HCT116 (cell line): ENCODE results near the gene FRMD4B. TPM values are rescaled to one million over a fixed set of nuclear protein-coding genes. Genes with fewer than 3 reads are reported as not detected.
A peak's percentile ranks its signal among the peaks of the same experiment; 100 is the strongest.

Source experiments
- ATAC-seq: fragments of 200-7000 bp; cut with Tn5 transposase; 2 replicates; pipeline ENCODE4 v1.9.1; 2020; ENCODE audit warnings: mild to moderate bottlenecking, moderate library complexity
- BruUV-seq: library from RNA; stranded (reverse); fragments of 400-500 nt; replicated peaks from 2 replicates; lab custom pipeline; 2021; lab: Mats Ljungman, UMichigan
- CTCF ChIA-PET: fragments of 300-600 bp; sonication (Branson Sonifier 250); formaldehyde crosslinking; loops from one replicate; lab custom pipeline; 2021; ENCODE audit warnings: antibody characterized with exemption; lab: Charles Lee
- POLR2A ChIA-PET: fragments of 300-600, 350-600 bp; sonication (Branson Sonifier 250); formaldehyde crosslinking; loops from one replicate; lab custom pipeline; 2021; ENCODE audit warnings: antibody characterized with exemption; lab: Charles Lee
- RAD21 ChIA-PET, 2 experiments: fragments of 300-600 bp; sonication (Branson Sonifier 250); formaldehyde crosslinking; loops; one replicate each; lab custom pipeline; 2023; ENCODE audit warnings: low total read pairs in 2 of 2; ENCODE audit not compliant: uncharacterized antibody in 2 of 2, unreplicated experiment in 2 of 2, low non-redundant PET in 1 of 2; lab: Charles Lee
- DNase-seq: peaks from one replicate; pipeline ENCODE4 v3.0.0-alpha.2; 2010; ENCODE audit warnings: low read depth, low spot score
- H2AFZ ChIP-seq: fragments of 200-600 bp; shearing (Covaris generic), sonication (generic); 2 replicates; pipeline ENCODE4 v1.6.1; 2017; ENCODE audit warnings: low read depth, mixed run types, mixed read lengths, antibody characterized with exemption, low read length; ENCODE audit not compliant: poor library complexity, severe bottlenecking
- H3K27ac ChIP-seq: 2 replicates; pipeline ENCODE4 v1.5.1; 2012; ENCODE audit warnings: low read depth, low read length
- H3K27me3 ChIP-seq: fragments of 200-600 bp; sonication (generic); 2 replicates; pipeline ENCODE4 v1.6.1; 2016; ENCODE audit warnings: mixed run types, low read length, mixed read lengths; ENCODE audit not compliant: insufficient read depth
- H3K36me3 ChIP-seq, 2 experiments: fragments of 200-500 bp in 1 of 2; fragments of 200-600 bp in 1 of 2; sonication (Bioruptor generic) in 1 of 2; sonication (generic) in 1 of 2; 2 replicates each; pipeline versions ENCODE4 v1.5.1 to v1.6.1; 2014 to 2016; ENCODE audit warnings: low read length in 2 of 2, inconsistent platforms in 1 of 2, mixed read lengths in 1 of 2, mixed run types in 1 of 2; ENCODE audit not compliant: insufficient read depth in 2 of 2, control insufficient read depth in 1 of 2
- H3K4me1 ChIP-seq, 2 experiments: fragments of 200-600 bp in 1 of 2; sonication (generic) in 1 of 2; 2 replicates each; pipeline versions ENCODE4 v1.5.1 to v1.6.1; 2012 to 2017; ENCODE audit warnings: low read length in 2 of 2, inconsistent platforms in 1 of 2, mild to moderate bottlenecking in 1 of 2, mixed read lengths in 1 of 2, mixed run types in 1 of 2, moderate library complexity in 1 of 2; ENCODE audit not compliant: insufficient read depth in 2 of 2, control insufficient read depth in 1 of 2
- H3K4me2 ChIP-seq: fragments of 200-600 bp; sonication (generic); 2 replicates; pipeline ENCODE4 v1.6.1; 2017; ENCODE audit warnings: mixed run types, low read length, mixed read lengths
- H3K4me3 ChIP-seq, 2 experiments: fragments of 200-600 bp in 1 of 2; sonication (generic) in 1 of 2; replicated peaks in 1 of 2; 2 replicates each; pipeline ENCODE4 v1.5.1; 2011 to 2016; ENCODE audit warnings: low read length in 2 of 2, control low read depth in 1 of 2, low read depth in 1 of 2, mild to moderate bottlenecking in 1 of 2, mixed read lengths in 1 of 2, mixed run types in 1 of 2
- H3K79me2 ChIP-seq: fragments of 200-600 bp; sonication (generic); 2 replicates; pipeline ENCODE4 v1.6.1; 2017; ENCODE audit warnings: mild to moderate bottlenecking, mixed run types, low read length, moderate library complexity, mixed read lengths; ENCODE audit not compliant: insufficient read depth
- H3K9ac ChIP-seq: fragments of 200-600 bp; sonication (generic); 2 replicates; pipeline ENCODE4 v1.6.1; 2016; ENCODE audit warnings: low read length, mixed read lengths
- H3K9me2 ChIP-seq: fragments of 200-600 bp; sonication (generic), shearing (Covaris generic); 2 replicates; pipeline ENCODE4 v1.6.1; 2017; ENCODE audit warnings: mixed run types, mild to moderate bottlenecking, moderate library complexity; ENCODE audit not compliant: insufficient read depth
- H3K9me3 ChIP-seq, 2 experiments: fragments of 200-500 bp in 1 of 2; fragments of 200-600 bp in 1 of 2; sonication (Bioruptor generic) in 1 of 2; sonication (generic) in 1 of 2; 2 replicates each; pipeline ENCODE4 v1.6.1; 2014 to 2017; ENCODE audit warnings: low read length in 2 of 2, mixed read lengths in 2 of 2, inconsistent platforms in 1 of 2, low read depth in 1 of 2, mild to moderate bottlenecking in 1 of 2, mixed run types in 1 of 2, moderate library complexity in 1 of 2; ENCODE audit not compliant: control insufficient read depth in 1 of 2, insufficient read depth in 1 of 2
- H4K20me1 ChIP-seq: fragments of 200-600 bp; sonication (generic), shearing (Covaris generic); 2 replicates; pipeline ENCODE4 v1.6.1; 2017; ENCODE audit warnings: mixed run types, mild to moderate bottlenecking, moderate library complexity; ENCODE audit not compliant: insufficient read depth
- CBX3 ChIP-seq: IDR thresholded peaks from 2 replicates; pipeline ENCODE4 v1.6.1; 2012; ENCODE audit warnings: low read depth
- CEBPB ChIP-seq: IDR thresholded peaks from 2 replicates; pipeline ENCODE4 v1.6.1; 2012; ENCODE audit warnings: low read depth
- CTCF ChIP-seq, 3 experiments: fragments of 200-600 bp in 1 of 3; sonication (generic) in 1 of 3; IDR thresholded peaks in 2 of 3; conservative IDR thresholded peaks in 1 of 3; 2 replicates each; pipeline ENCODE4 v1.5.1; 2012 to 2017; ENCODE audit warnings: low read depth in 2 of 3, low read length in 2 of 3, antibody characterized with exemption in 1 of 3, borderline replicate concordance in 1 of 3, control low read depth in 1 of 3, mild to moderate bottlenecking in 1 of 3, mixed read lengths in 1 of 3, mixed run types in 1 of 3, moderate library complexity in 1 of 3; ENCODE audit not compliant: insufficient read depth in 1 of 3
- EGR1 ChIP-seq: IDR thresholded peaks from 2 replicates; pipeline ENCODE4 v1.6.1; 2012; ENCODE audit warnings: low read depth
- ELF1 ChIP-seq: IDR thresholded peaks from 2 replicates; pipeline ENCODE4 v1.6.1; 2012; ENCODE audit warnings: low read depth, borderline replicate concordance
- EZH2phosphoT487 ChIP-seq: fragments of 200-600 bp; IDR thresholded peaks from 2 replicates; pipeline ENCODE4 v1.6.1; 2018; ENCODE audit warnings: antibody characterized with exemption, borderline replicate concordance
- JUND ChIP-seq: IDR thresholded peaks from 2 replicates; pipeline ENCODE4 v1.6.1; 2012
- RAD21 ChIP-seq: IDR thresholded peaks from 2 replicates; pipeline ENCODE4 v1.6.1; 2012; ENCODE audit warnings: low read depth, mild to moderate bottlenecking
- SIN3A ChIP-seq: IDR thresholded peaks from 2 replicates; pipeline ENCODE4 v1.6.1; 2012; ENCODE audit warnings: low read depth
- SP1 ChIP-seq: IDR thresholded peaks from 2 replicates; pipeline ENCODE4 v1.6.1; 2012; ENCODE audit warnings: low read depth
- SRF ChIP-seq: IDR thresholded peaks from 2 replicates; pipeline ENCODE4 v1.6.1; 2012; ENCODE audit warnings: low read depth
- TCF7L2 ChIP-seq: IDR thresholded peaks from 2 replicates; pipeline ENCODE4 v1.7.0; 2011; ENCODE audit warnings: borderline replicate concordance, inconsistent platforms; ENCODE audit not compliant: insufficient read depth, insufficient read length; ENCODE audit errors: extremely low read depth
- YY1 ChIP-seq: IDR thresholded peaks from 2 replicates; pipeline ENCODE4 v1.6.1; 2011; ENCODE audit warnings: low read length, low read depth, moderate library complexity, mild to moderate bottlenecking; ENCODE audit not compliant: insufficient replicate concordance; ENCODE audit errors: extremely low read depth
- intact Hi-C: fragments of 100-400 bp; cut with micrococcal nuclease; formaldehyde crosslinking; loops from 2 replicates; pipeline ENCODE4 v1.10.0; 2022
- total RNA-seq: library from RNA; stranded (reverse); gene quantifications from one replicate; pipeline ENCODE4 v1.2.1, GENCODE V29; 2021; ENCODE audit not compliant: unreplicated experiment
- TF ChIP-seq, protein P1 (sequence below): IDR thresholded peaks from 2 replicates; pipeline ENCODE4 v1.6.1; 2012
- TF ChIP-seq, protein P2 (sequence below): IDR thresholded peaks from 2 replicates; pipeline ENCODE4 v1.6.1; 2011; ENCODE audit warnings: mild to moderate bottlenecking, low read length, moderate library complexity; ENCODE audit not compliant: insufficient replicate concordance; ENCODE audit errors: extremely low read depth

FRMD4B gene
- total RNA-seq, 1 experiment from 2014 or later = 2.0 TPM

- Histone ChIP-seq H3K27me3 (no peaks in the 10 kb centered on the region), H3K9ac (no peak overlapping the region), H3K79me2 (no peaks in the 10 kb centered on the region), H3K4me2 (no peak overlapping the region), H3K9me2 (no peaks in the 10 kb centered on the region), H2AFZ (no peak overlapping the region), H3K36me3 (no peaks in the 10 kb centered on the region), H3K27ac (no peak overlapping the region), H3K9me3 (no peaks in the 10 kb centered on the region), H4K20me1 (no peaks in the 10 kb centered on the region), H3K4me3 (no peak overlapping the region), H3K4me1 (peaks cover 0 to 3% of the 10 kb centered on the region in 2 experiments; a peak in 1 of 4 replicates)
- no TSS peak for BruUV-seq
- ChIA-PET POLR2A (no interaction called here), CTCF (no interaction called here), RAD21 (no interaction called here)
- intact Hi-C loops = no loop called here
- no peak for ATAC-seq
- no peak for TF ChIP-seq RAD21
- no peak for TF ChIP-seq SIN3A
- TF ChIP-seq JUND = no peak
- TF ChIP-seq SP1 = no peak
- TF ChIP-seq CBX3 = no peak
- TF ChIP-seq, protein P1, sequence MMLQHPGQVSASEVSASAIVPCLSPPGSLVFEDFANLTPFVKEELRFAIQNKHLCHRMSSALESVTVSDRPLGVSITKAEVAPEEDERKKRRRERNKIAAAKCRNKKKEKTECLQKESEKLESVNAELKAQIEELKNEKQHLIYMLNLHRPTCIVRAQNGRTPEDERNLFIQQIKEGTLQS = no peak
- TF ChIP-seq, protein P2, sequence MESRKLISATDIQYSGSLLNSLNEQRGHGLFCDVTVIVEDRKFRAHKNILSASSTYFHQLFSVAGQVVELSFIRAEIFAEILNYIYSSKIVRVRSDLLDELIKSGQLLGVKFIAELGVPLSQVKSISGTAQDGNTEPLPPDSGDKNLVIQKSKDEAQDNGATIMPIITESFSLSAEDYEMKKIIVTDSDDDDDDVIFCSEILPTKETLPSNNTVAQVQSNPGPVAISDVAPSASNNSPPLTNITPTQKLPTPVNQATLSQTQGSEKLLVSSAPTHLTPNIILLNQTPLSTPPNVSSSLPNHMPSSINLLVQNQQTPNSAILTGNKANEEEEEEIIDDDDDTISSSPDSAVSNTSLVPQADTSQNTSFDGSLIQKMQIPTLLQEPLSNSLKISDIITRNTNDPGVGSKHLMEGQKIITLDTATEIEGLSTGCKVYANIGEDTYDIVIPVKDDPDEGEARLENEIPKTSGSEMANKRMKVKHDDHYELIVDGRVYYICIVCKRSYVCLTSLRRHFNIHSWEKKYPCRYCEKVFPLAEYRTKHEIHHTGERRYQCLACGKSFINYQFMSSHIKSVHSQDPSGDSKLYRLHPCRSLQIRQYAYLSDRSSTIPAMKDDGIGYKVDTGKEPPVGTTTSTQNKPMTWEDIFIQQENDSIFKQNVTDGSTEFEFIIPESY = no peak
- no peak for TF ChIP-seq EGR1
- no peak for TF ChIP-seq SRF
- DNase-seq = no peak
These were observed 259.7 kb downstream of the FRMD4B start for GRCh38 chr3:69126216-69126615.

- H3K4me1 ChIP-seq = peaks cover 0 to 3% of the 10 kb centered on the region in 2 experiments; a peak in 1 of 4 replicates
- BruUV-seq = no TSS peak
- no peaks in the 10 kb centered on the region for H3K36me3 ChIP-seq
- intact Hi-C loops = loop anchor here (5.0 kb wide), 1 partner anchor 825 kb away; no protein-coding TSS in a partner anchor
- no peaks in the 10 kb centered on the region for H3K9me2 ChIP-seq
- no peak for ATAC-seq
- peak within 1 kb of the TSS; percentile 27; the same call in 1 of the 2 replicates for H3K4me2 ChIP-seq
- H3K27ac ChIP-seq = no peak within 1 kb of the TSS
- H3K9ac ChIP-seq = no peak within 1 kb of the TSS
- no peaks in the 10 kb centered on the region for H3K27me3 ChIP-seq
- H4K20me1 ChIP-seq = no peaks in the 10 kb centered on the region
- peak within 1 kb of the TSS; percentile 87 for H2AFZ ChIP-seq
- RAD21 ChIA-PET = no interaction called here
- no peak within 1 kb of the TSS for H3K4me3 ChIP-seq
- CTCF ChIA-PET = no interaction called here
- H3K9me3 ChIP-seq = no peaks in the 10 kb centered on the region
- POLR2A ChIA-PET = interaction anchor here (1.4 kb wide), 1 partner anchor 8 kb away, joined by 3 read pairs; no protein-coding TSS in a partner anchor
- no peak for DNase-seq
- H3K79me2 ChIP-seq = no peaks in the 10 kb centered on the region
- TF ChIP-seq EZH2phosphoT487 = no peak
- TF ChIP-seq, protein P2 = no peak
- no peak for TF ChIP-seq TCF7L2
- TF ChIP-seq YY1 = no peak
- no peak for TF ChIP-seq RAD21
- TF ChIP-seq ELF1 = no peak
- TF ChIP-seq CTCF (IDR thresholded peaks at IDR 0.05 in 2 of 3, conservative IDR thresholded peaks at IDR 0.05 in 1 of 3; ENCODE audit: borderline replicate concordance in 1 of 3, insufficient read depth in 1 of 3, low read depth in 2 of 3, low read length in 2 of 3) = no peak
- no peak for TF ChIP-seq CEBPB
- no peak for TF ChIP-seq SP1
These were observed 263.5 kb downstream of the FRMD4B start, which contains the start of gene LMOD3 for GRCh38 chr3:69122403-69122802. LMOD3 (minus strand) TSS chr3:69122595; CDS start chr3:69122386, 209 bp downstream.
